HG02884 (cell line): ENCODE data around the gene ABCA13.

Experiments used
- ATAC-seq: cut with Tn5 transposase; IDR thresholded peaks from one replicate; pipeline ENCODE4 v1.9.1; 2021; ENCODE audit warnings: mild to moderate bottlenecking, moderate library complexity; ENCODE audit not compliant: unreplicated experiment

ABCA13 gene

GRCh38 chr7:48363174-48363573, 191.9 kb downstream of the ABCA13 start:
- ATAC-seq, result no peak

GRCh38 chr7:48365010-48365409, 193.8 kb downstream of the ABCA13 start:
- no peak for ATAC-seq

- ATAC-seq, result no peak
These were observed 194.8 kb downstream of the ABCA13 start for GRCh38 chr7:48366096-48366495.

GRCh38 chr7:48376263-48376662, 205.0 kb downstream of the ABCA13 start:
- no peak for ATAC-seq

DNA sequence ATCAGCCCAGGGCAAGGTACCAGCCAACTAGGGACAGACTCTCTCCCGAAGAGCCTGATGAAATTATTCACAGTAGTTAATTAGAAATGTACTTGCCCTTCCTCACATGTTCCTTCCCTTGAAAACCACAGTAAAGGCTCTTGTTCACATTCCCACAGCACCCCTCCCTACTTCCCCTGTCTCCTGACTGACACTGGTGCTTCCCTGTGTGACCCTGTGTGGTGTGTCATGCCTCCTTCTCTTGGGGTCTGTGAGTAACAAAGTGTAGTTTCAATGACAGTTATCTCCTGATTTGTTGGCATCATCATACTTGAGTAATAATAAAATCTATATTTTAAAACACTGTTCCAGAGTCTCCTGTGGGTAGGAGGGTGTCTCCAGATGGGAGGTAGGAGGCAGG, 209.7 kb downstream of the ABCA13 start:
- ATAC-seq, result no peak

DNA sequence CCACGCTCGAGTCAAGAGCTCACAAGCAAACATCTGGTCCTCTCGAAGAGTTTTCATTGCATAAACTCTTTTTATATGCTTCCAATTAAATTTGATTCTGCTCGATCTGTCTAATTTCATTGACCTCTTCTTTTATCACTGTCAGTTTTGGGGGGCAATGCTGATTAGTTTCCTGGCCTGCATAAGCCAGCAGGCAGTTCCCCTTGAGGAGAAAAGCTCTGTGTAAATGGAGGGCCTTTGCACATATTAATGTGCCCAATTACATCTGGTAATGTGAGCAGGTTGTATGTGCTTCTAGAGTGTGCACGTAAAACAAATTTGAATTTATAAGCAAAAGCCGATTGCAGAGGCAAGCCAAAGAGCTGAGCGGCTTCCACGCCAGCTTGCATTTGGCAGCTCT, 210.3 kb downstream of the ABCA13 start:
- ATAC-seq, result no peak

DNA sequence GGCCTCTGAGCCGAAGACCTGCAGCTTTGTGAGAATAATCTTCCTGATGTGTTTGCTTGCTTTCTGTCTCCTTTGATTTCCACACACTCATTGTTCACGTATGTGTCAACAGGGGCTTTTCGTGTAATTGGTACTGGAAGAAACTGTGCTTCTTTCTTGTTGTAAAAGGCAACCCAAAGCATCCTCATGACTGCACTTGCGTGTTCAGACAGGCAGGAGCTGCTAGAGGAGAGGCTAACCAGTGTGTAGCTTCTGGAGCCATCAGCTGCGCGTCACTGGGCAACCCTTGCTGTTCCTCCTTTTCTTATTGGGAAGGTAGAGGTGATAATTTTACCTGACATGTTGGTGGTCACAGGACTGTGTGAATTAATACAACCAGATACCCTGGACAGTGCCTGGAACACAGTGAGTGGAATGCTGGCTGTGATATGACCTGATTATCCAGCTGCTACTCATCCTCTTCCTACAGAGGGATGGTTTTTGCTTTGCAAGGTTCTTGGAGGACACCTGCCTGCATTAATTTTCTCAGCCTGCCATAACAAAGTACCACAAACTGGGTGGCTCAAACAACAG, 213.0 kb downstream of the ABCA13 start:
- no peak for ATAC-seq

GRCh38 chr7:48387932-48388331, 216.7 kb downstream of the ABCA13 start:
- ATAC-seq, result no peak

DNA sequence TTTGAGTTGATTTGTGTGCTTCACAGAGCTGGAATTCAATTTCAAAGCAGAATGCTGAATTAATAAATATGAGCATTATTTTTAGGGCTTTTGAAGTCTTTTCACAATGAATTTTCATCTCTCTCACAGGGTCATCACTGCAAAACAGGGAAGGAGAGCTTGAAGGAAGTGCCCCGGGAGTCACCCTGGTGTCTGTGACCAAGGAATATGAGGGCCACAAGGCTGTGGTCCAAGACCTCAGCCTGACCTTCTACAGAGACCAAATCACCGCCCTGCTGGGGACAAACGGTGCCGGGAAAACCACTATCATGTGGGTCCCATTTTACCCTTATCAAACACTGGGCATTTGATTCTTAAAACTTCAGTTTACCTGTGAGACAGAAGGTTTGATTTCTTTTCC, 217.7 kb downstream of the ABCA13 start:
- no peak for ATAC-seq

DNA sequence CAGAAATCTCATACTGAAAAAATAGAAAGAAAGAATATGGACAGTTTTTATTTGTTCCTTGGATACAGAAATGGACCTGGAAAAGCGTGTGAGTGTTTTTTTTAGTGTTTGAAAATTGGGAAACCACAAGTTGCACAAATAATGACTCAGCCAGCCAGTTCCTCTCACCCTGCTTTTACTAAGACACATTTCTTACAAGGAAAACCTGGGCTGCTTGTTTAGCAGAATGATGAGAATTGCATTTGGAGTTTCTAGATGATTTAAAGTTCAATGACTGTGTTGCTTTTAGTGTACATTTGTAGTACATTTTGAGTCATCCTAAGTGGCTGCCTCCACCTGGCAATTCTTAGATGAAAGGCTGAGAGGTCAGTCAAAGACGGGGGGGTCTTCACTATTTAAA, 218.7 kb downstream of the ABCA13 start:
- no peak for ATAC-seq

- ATAC-seq, result no peak
These were observed 219.4 kb downstream of the ABCA13 start for GRCh38 chr7:48390388-48391327.

DNA sequence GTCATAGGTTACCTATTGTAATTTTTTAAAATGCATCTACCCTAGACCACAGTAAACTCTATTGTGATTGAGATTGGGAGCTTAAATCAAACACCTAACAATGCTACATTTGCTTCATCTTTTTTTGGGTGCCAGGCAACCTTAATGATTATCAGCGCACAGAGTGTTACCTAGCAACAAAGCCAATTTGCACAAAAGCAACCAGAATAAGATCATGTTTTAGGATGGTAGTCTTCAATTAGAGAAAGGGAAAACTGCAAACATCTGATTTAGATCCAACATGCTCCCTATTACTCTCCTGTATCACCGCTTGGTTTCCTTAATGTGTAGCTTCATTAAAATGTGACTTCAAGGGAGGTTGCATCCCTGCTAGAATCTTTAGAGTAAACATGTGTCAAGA, 226.9 kb downstream of the ABCA13 start:
- ATAC-seq, result no peak

GRCh38 chr7:48402721-48403120, 231.5 kb downstream of the ABCA13 start:
- no peak for ATAC-seq

- ATAC-seq, result no peak
These were observed 237.5 kb downstream of the ABCA13 start for GRCh38 chr7:48408731-48409130.

- ATAC-seq, result peak; percentile 62
These were observed 240.4 kb downstream of the ABCA13 start for GRCh38 chr7:48411619-48412018.

- ATAC-seq, result no peak
These were observed 242.9 kb downstream of the ABCA13 start for GRCh38 chr7:48414011-48414732.

DNA sequence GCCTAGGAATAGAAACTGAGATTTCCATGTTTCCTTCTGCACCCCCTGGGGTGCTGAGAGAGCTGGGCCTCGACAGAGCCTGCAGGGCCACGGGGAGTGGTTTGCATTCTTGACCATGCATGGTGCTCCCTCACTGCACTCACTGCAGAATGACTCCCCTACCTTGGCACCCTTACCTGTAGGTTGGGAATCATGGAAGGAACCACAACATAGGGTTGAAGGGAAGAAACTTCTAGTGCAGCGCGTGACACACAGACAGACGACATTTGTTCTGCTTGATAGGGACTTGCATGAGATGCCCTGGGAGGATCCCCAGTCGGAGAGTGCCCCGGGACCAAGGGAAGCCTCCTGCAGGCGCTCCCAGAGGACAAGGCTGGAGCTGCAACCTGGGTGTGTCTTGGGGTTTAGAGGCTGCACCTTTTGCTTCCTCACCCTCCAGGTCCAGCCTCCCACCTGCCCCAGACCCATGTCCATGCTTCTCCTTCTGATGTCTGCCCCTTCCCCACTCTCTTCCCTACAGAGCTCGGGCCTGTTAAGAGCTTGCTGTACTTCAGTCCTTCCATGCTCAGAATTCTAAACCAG, 245.2 kb downstream of the ABCA13 start:
- no peak for ATAC-seq

- ATAC-seq, result no peak
These were observed 248.1 kb downstream of the ABCA13 start for GRCh38 chr7:48419401-48419800.

DNA sequence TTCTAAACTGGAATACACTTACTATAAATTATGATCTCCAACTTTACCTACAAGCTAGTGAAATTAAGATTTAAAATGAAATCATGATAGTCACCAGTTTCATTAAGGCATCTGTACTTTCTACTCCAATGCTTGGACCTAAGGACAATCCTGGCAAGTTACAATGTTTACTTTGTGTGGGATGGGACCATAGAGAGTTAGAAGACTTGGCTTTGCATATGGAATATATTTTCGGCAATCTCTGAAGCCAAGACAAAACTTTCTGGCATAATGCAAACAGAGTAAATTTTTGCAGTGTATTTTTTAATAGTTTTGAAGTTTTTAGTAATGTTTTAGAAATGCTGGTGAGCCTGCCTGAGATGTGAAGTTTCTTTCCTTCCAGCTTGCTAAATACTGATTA, 248.9 kb downstream of the ABCA13 start:
- ATAC-seq, result no peak

DNA sequence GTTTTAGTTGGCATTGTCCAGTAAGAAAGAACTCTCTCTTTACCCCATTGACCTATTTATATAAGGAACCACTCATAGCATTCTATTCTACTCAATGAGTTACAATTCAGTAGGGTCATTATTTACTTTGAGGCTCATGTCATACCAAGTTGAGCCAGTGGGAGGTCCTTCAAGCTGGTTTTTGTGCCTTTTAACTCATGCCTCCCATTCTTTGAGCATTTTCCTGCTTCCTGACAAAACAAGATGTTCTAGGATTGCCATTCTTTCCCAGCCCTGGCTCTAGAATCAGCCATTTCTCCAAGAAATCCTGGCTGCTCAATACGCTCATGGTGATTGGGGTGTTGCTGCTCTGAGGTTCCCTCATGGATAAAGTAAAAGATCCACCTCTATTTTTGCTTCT, 250.1 kb downstream of the ABCA13 start:
- no peak for ATAC-seq

DNA sequence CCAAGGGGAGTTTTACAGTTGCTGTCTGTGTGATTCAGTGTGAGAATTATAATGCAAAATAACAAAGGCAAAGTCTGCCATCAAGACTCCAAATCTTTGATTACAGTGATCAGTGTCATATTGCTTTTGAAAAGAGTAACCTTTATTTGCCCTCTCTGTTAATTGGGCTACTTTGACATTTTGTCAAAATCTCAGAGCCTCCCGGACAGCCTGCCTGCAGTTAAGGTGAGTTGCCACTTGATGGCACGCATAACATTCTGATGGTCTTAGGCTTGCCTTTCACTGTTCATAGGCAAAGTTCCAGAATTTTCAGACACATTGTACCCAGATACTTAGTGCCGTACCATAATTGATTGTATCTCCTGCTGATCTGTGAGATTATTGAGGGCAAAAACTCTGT, 253.5 kb downstream of the ABCA13 start:
- ATAC-seq, result no peak
